HL-60 (cell line): Measurements from ENCODE around the gene MAP2K6.
"Not testable (repeated sequence)": the region's sequence is repeated elsewhere in the genome, so short reads cannot be mapped to it uniquely, and the experiment has no call there.

ENCODE experiments used
- DNase-seq, 2 experiments: peaks; one replicate each; pipeline ENCODE4 v3.0.0-alpha.2; 2010 to 2020; ENCODE audit warnings: low read depth in 1 of 2, low spot score in 1 of 2
- H3K27ac ChIP-seq: fragments of 250-450 bp; sonication (Bioruptor Pico); replicated peaks from 2 replicates; pipeline ENCODE4 v1.5.1; 2020; ENCODE audit warnings: mild to moderate bottlenecking, moderate library complexity
- H3K27me3 ChIP-seq: fragments of 250-450 bp; sonication (Bioruptor Pico); 2 replicates; pipeline ENCODE4 v1.5.1; 2021; ENCODE audit warnings: mild to moderate bottlenecking, moderate library complexity; ENCODE audit not compliant: insufficient read depth, poor library complexity, severe bottlenecking
- H3K4me3 ChIP-seq: replicated peaks from 2 replicates; pipeline ENCODE4 v1.5.1; 2011; ENCODE audit warnings: mild to moderate bottlenecking, control low read depth, low read length; ENCODE audit not compliant: insufficient read depth
- CTCF ChIP-seq: IDR thresholded peaks from one replicate; pipeline ENCODE4 v1.5.1; 2011; ENCODE audit warnings: low read length, control low read depth, inconsistent platforms; ENCODE audit not compliant: insufficient read depth
- GABPA ChIP-seq: IDR thresholded peaks from 2 replicates; pipeline ENCODE4 v1.6.1; 2012; ENCODE audit warnings: low read depth
- POLR2AphosphoS5 ChIP-seq: IDR thresholded peaks from 2 replicates; pipeline ENCODE4 v1.6.1; 2012; ENCODE audit warnings: low read depth
- REST ChIP-seq: IDR thresholded peaks from 2 replicates; pipeline ENCODE4 v1.6.1; 2012; ENCODE audit warnings: low read depth; ENCODE audit not compliant: insufficient replicate concordance
- SPI1 ChIP-seq: IDR thresholded peaks from 2 replicates; pipeline ENCODE4 v1.6.1; 2012; ENCODE audit warnings: low read depth, mild to moderate bottlenecking, borderline replicate concordance

MAP2K6 gene

GRCh38 chr17:69478916-69479315 is 64.4 kb downstream of the MAP2K6 start:
- DNase-seq: no peak
- Histone ChIP-seq H3K27me3 (no peaks in the 10 kb centered on the region), H3K27ac (no peak overlapping the region), H3K4me3 (no peak overlapping the region)
- no peak for TF ChIP-seq REST
- TF ChIP-seq SPI1: no peak
- TF ChIP-seq POLR2AphosphoS5: no peak
- no peak for TF ChIP-seq GABPA
- no peak for TF ChIP-seq CTCF

- not testable (repeated sequence) for H3K27ac ChIP-seq, H3K27me3 ChIP-seq, H3K4me3 ChIP-seq, DNase-seq
Observed at GRCh38 chr17:69479756-69480155, 65.3 kb downstream of the MAP2K6 start.

- DNase-seq: no peak
- no peak for TF ChIP-seq CTCF
- no peak for TF ChIP-seq POLR2AphosphoS5
- TF ChIP-seq SPI1: no peak
- no peak for TF ChIP-seq GABPA
- TF ChIP-seq REST: no peak
- Histone ChIP-seq H3K27me3 (no peaks in the 10 kb centered on the region), H3K4me3 (no peak overlapping the region), H3K27ac (no peak overlapping the region)
Observed at GRCh38 chr17:69480245-69480644, 65.7 kb downstream of the MAP2K6 start.

- Histone ChIP-seq H3K4me3 (no peak overlapping the region), H3K27me3 (no peaks in the 10 kb centered on the region), H3K27ac (no peak overlapping the region)
- TF ChIP-seq GABPA (no peak), SPI1 (no peak), REST (no peak), POLR2AphosphoS5 (no peak), CTCF (no peak)
- no peak for DNase-seq
Observed at GRCh38 chr17:69485251-69485661, 70.8 kb downstream of the MAP2K6 start.
